ENCODE data around the gene WSCD2.

Gene WSCD2

DNA sequence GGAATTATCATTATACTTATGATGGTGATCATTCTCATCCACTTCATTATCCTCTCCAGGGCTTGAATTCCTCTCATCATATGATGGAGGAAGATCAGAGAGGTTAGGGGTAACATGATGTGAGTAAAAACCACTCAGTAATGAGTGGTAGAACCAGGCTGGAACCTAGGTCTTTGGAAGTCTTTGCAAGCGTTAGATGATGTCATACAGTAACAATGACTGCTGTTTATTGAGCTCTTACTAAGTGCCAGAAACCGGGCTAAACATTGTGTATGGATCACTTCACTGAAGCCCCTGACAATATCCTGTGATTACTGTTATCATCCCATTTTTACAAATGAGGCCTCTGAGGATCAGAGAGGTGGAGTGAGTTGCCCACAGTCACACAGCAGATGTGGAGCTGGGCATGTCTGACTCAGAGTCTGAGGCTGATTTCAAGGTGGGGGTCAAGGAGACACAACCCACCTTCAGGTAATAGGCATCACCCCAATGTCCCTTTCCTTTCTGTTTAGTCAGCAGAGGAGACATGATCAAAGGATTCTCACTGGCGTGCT lies 19.5 kb downstream of the WSCD2 start:
- no peak overlapping the region for H3K4me3 ChIP-seq (replicated peaks in 1 of 2; ENCODE audit: low read depth in 2 of 2, low read length in 2 of 2)
- no peak for DNase-seq (ENCODE audit: low read depth in 2 of 2)
- TF ChIP-seq, protein P1, sequence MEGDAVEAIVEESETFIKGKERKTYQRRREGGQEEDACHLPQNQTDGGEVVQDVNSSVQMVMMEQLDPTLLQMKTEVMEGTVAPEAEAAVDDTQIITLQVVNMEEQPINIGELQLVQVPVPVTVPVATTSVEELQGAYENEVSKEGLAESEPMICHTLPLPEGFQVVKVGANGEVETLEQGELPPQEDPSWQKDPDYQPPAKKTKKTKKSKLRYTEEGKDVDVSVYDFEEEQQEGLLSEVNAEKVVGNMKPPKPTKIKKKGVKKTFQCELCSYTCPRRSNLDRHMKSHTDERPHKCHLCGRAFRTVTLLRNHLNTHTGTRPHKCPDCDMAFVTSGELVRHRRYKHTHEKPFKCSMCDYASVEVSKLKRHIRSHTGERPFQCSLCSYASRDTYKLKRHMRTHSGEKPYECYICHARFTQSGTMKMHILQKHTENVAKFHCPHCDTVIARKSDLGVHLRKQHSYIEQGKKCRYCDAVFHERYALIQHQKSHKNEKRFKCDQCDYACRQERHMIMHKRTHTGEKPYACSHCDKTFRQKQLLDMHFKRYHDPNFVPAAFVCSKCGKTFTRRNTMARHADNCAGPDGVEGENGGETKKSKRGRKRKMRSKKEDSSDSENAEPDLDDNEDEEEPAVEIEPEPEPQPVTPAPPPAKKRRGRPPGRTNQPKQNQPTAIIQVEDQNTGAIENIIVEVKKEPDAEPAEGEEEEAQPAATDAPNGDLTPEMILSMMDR (IDR thresholded peaks at IDR 0.05; ENCODE audit: low read depth, low read length): no peak

DNA sequence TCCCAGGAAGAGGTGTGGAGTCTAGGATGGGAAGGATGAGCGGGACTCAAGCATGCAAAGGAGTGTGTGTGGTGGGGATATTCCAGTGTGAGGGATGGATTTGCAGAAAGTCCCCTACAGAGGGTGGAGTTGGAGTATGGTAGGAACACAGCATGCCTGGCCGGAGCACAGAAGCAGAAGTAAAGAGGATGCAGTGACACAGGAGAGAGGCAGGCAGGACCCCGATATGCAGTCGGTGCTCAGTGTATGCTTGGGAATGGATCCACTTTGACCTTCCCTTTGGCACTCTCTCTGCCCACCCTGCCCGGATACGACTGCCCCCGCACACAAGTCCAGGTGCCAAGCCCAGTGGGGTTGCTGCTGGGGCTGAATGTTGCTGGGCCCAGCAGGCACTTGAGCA lies 21.3 kb downstream of the WSCD2 start:
- TF ChIP-seq, protein P1 (IDR thresholded peaks at IDR 0.05; ENCODE audit: low read depth, low read length): no peak
- no peak overlapping the region for H3K4me3 ChIP-seq (replicated peaks in 1 of 2; ENCODE audit: low read depth in 2 of 2, low read length in 2 of 2)
- no peak for DNase-seq (ENCODE audit: low read depth in 2 of 2)

DNA sequence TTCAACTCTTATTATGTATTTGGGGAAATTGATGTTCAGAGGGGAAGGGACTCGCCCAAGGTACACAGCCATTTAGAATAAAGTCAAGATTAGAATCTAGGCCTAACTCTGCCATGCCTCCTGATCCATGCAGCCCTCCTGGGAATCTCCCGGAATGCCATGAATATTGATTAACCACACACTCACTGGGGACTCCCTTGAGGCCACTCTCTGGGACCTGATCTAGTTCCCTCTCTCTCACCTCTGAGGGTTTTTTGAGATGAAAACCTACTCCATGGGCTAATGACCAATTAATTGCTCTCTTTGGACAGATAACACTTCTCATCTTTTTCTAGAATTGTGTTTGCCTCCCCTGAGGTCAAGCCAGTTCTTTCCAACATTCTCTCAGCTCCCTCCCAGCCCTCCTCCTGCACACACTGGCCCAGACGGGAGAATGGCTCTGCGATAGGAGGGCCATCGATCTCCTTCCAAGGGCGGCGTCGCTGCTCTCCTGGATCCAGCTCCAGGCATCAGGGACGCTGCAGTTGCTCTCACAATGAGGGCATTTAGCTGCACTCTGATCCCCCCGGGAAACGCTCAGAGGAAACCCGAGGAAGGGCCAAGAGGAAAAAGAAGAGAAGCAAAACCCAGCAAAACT lies 22.6 kb downstream of the WSCD2 start:
- DNase-seq (ENCODE audit: low read depth in 2 of 2): no peak
- TF ChIP-seq, protein P1 (IDR thresholded peaks at IDR 0.05; ENCODE audit: low read depth, low read length): no peak
- no peak overlapping the region for H3K4me3 ChIP-seq (replicated peaks in 1 of 2; ENCODE audit: low read depth in 2 of 2, low read length in 2 of 2)

DNA sequence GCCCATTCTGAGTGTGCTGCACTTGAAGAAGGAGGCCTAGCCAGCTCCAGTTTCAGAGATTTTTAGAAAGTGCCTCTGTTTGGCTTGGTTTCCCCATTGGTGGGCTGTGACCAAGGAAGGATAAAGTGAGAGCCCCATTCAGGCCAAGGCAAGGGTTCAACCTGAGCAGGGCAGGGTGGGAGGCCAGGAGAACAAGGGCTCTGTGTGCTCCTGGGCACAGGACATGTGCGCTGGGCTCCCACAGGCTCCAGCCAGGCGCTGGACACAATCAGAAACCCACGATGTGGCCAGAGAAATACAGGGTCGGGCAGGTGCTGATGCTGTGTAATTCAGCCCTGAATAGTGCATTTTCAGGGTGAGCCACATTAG lies 23.1 kb downstream of the WSCD2 start:
- no peak for DNase-seq (ENCODE audit: low read depth in 2 of 2)
- H3K4me3 ChIP-seq (replicated peaks in 1 of 2; ENCODE audit: low read depth in 2 of 2, low read length in 2 of 2): no peak overlapping the region
- TF ChIP-seq, protein P1 (IDR thresholded peaks at IDR 0.05; ENCODE audit: low read depth, low read length): no peak

DNA sequence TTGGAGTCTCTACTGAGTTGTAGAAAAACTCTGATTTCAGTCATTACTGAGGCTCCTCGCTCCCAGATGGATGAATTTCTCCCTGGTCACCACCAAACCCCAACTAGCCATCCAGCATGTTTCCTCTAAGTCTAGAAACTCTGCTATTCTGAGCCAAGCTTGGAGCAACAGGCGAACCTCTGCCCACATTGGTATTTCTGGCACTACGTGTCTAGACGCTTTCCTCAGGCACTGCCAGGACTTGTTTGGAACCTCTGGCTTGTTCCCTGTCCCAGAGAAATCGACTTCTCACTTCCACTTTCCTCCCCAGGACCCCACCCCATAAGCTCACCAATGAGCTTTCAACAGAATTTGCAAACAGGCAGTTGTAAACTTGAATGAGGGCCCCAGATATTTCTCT lies 27.6 kb downstream of the WSCD2 start:
- TF ChIP-seq, protein P1 (IDR thresholded peaks at IDR 0.05; ENCODE audit: low read depth, low read length): no peak
- no peak for DNase-seq (ENCODE audit: low read depth in 2 of 2)
- H3K4me3 ChIP-seq (replicated peaks in 1 of 2; ENCODE audit: low read depth in 2 of 2, low read length in 2 of 2): no peak overlapping the region

DNA sequence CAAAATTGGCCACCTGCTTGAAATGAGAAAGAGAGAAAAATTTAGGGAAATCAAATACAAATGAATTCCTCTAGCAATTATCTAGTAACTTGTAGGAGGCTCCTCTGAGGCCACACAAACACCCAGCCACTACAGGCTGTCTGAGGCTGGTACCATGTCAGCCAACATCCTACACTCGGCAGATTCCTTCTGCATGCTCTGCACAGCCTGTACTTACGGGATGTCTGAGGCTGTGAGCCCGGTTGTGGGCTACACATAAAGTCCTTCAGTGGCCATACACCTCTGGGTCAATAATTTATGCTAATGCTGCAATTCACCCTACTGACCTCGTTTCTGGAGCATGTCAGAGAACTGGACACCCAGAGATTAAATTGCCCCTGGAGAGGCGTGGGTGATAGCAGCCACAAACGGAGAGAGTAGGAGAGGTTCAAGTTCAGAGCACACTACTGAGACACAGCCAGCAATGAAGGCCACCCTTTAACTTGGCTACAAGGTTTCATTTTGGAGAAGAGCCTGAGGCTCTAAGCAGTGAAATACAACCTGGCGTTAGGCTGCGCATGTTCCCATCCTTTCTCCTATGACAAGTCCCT lies 28.9 kb downstream of the WSCD2 start:
- H3K4me3 ChIP-seq (replicated peaks in 1 of 2; ENCODE audit: low read depth in 2 of 2, low read length in 2 of 2): no peak overlapping the region
- TF ChIP-seq, protein P1 (IDR thresholded peaks at IDR 0.05; ENCODE audit: low read depth, low read length): no peak
- no peak for DNase-seq (ENCODE audit: low read depth in 2 of 2)
